ENCODE measurements around the gene IL11RA.
A peak's percentile ranks its signal among the peaks of the same experiment; 100 is the strongest.

DNA sequence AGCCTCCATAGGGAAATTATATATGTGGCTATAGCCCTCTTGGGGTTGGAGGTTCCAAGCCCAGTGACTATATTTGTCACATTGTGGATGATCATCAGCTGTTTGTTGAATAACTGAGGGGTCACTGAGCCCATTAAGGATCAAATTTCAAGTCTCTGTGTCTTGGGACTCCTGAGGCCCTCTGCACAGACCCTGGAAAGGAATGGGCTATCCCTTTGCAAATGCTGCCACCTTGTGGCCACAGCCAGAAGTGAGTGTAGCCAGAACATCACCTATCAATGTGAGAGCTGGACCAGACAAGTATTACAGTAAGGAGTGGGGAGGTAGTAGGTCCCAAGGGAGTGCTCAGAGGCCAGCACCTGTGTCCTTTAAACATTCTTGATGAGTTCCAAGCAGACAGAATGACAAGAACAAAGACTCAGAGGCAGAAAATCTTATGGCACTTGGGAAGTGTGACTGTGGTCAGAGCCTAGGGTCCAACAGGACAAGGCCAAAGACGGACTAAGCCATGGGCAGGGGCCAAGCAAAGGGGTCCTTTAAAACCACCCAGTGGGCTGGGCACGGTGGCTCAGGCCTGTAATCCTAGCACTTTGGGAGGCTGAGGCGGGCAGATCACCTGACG lies 48.3 kb upstream of the IL11RA start:
- no peak for TF ChIP-seq EZH2phosphoT487 (IDR thresholded peaks at IDR 0.05; ENCODE audit: borderline replicate concordance, low read depth, low read length)
- TF ChIP-seq, protein P1, sequence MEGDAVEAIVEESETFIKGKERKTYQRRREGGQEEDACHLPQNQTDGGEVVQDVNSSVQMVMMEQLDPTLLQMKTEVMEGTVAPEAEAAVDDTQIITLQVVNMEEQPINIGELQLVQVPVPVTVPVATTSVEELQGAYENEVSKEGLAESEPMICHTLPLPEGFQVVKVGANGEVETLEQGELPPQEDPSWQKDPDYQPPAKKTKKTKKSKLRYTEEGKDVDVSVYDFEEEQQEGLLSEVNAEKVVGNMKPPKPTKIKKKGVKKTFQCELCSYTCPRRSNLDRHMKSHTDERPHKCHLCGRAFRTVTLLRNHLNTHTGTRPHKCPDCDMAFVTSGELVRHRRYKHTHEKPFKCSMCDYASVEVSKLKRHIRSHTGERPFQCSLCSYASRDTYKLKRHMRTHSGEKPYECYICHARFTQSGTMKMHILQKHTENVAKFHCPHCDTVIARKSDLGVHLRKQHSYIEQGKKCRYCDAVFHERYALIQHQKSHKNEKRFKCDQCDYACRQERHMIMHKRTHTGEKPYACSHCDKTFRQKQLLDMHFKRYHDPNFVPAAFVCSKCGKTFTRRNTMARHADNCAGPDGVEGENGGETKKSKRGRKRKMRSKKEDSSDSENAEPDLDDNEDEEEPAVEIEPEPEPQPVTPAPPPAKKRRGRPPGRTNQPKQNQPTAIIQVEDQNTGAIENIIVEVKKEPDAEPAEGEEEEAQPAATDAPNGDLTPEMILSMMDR (conservative IDR thresholded peaks at IDR 0.05; ENCODE audit: low read length) = peak; percentile 96

Data from OCI-LY7 (cell line).